Left lung (tissue), 10 donors: ENCODE measurements around the gene MCHR1. TPM values are rescaled to one million over a fixed set of nuclear protein-coding genes. Genes with fewer than 3 reads are reported as not detected.

Experiments
- ATAC-seq: fragments of 200-7000 bp; cut with Tn5 transposase; one replicate; pipeline ENCODE4 v1.9.1; 2020; ENCODE audit warnings: moderate library complexity
- DNase-seq, 4 donors: peaks; one replicate each; pipeline ENCODE4 v3.0.0-alpha.2; 2013 to 2020
- H3K27ac ChIP-seq, 2 donors: fragments of 200-600 bp; sonication (generic) in 1 of 2; one replicate each; pipeline versions ENCODE4 v1.5.0 to v1.8.0; 2020 to 2021
- H3K27me3 ChIP-seq, 2 donors: fragments of 200-600 bp; sonication (generic) in 1 of 2; one replicate each; pipeline versions ENCODE4 v1.5.0 to v1.8.0; 2020 to 2021
- H3K36me3 ChIP-seq, 2 donors: fragments of 200-600 bp; sonication (generic) in 1 of 2; one replicate each; pipeline versions ENCODE4 v1.5.0 to v1.8.0; 2020 to 2021
- H3K4me1 ChIP-seq, 2 donors: fragments of 200-600 bp; one replicate each; pipeline ENCODE4 v1.8.0; 2021
- H3K4me3 ChIP-seq, 2 donors: fragments of 200-600 bp; sonication (generic) in 1 of 2; one replicate each; pipeline versions ENCODE4 v1.5.0 to v1.8.0; 2020 to 2021; ENCODE audit warnings: mild to moderate bottlenecking in 1 of 2
- H3K9me3 ChIP-seq, 2 donors: fragments of 200-600 bp; sonication (generic) in 1 of 2; one replicate each; pipeline versions ENCODE4 v1.5.0 to v1.8.0; 2020 to 2021
- intact Hi-C, 2 donors: fragments of 100-400 bp; cut with DNase I; formaldehyde crosslinking; loops; one replicate each; pipeline versions ENCODE4 v1.11.2 to v1.14.2; 2022
- polyA plus RNA-seq, 6 donors: library from polyadenylated mRNA; unstranded; fragments of 120-200 nt; gene quantifications; one replicate each; pipeline ENCODE4 v1.2.1, GENCODE V29; 2013; ENCODE audit not compliant: insufficient read length in 6 of 6
- total RNA-seq, 2 donors: library from RNA; stranded (reverse); fragmentation: NEBNext Ultra II Directional; extraction: Animal tissue kit (Norgen Biotek cat#: 25700); gene quantifications; one replicate each; pipeline ENCODE4 v1.2.1, GENCODE V29; 2021
- TF ChIP-seq, protein P1 (sequence below), 2 donors: fragments of 200-600 bp; sonication (generic) in 1 of 2; IDR thresholded peaks; one replicate each; pipeline versions ENCODE4 v1.5.0 to v1.8.0; 2021; ENCODE audit warnings: antibody characterized with exemption in 2 of 2
- donor health status: DM: no; HTN: yes; CAD: no.
- donor health status: DM: no; HTN: no; CAD: no.

MCHR1 gene
- total and polyA plus RNA-seq, 8 donors: 0.12 to 0.42 (median 0.24) TPM; not detected in 2

DNA sequence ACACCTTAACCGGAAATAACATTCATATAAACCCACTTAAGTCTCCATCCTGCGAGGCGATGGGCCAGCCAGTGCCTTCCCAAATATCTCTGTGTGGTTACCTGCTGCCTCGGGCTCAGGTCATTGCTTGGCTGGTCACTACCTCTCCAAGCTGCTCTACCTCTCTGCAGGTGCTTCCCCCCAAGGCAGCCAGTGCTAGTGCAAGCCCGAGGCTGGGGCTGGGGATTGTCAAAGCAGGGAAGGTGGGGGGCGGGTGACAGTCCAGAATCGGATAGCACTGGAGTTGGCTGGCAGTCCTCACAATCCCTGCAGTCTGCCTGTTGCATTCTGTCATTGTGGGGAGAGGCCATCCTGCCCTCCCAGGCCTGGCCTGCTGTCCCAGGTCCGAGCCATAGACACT lies 11.1 kb downstream of the MCHR1 start:
- H3K27ac ChIP-seq: no peak overlapping the region
- DNase-seq (no peak), ATAC-seq (no peak)
- no peaks in the 10 kb centered on the region for H3K4me1 ChIP-seq
- no peaks in the 10 kb centered on the region for H3K36me3 ChIP-seq
- H3K27me3 ChIP-seq: no peaks in the 10 kb centered on the region
- TF ChIP-seq, protein P1, sequence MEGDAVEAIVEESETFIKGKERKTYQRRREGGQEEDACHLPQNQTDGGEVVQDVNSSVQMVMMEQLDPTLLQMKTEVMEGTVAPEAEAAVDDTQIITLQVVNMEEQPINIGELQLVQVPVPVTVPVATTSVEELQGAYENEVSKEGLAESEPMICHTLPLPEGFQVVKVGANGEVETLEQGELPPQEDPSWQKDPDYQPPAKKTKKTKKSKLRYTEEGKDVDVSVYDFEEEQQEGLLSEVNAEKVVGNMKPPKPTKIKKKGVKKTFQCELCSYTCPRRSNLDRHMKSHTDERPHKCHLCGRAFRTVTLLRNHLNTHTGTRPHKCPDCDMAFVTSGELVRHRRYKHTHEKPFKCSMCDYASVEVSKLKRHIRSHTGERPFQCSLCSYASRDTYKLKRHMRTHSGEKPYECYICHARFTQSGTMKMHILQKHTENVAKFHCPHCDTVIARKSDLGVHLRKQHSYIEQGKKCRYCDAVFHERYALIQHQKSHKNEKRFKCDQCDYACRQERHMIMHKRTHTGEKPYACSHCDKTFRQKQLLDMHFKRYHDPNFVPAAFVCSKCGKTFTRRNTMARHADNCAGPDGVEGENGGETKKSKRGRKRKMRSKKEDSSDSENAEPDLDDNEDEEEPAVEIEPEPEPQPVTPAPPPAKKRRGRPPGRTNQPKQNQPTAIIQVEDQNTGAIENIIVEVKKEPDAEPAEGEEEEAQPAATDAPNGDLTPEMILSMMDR (IDR thresholded peaks at IDR 0.05): no peak
- no peaks in the 10 kb centered on the region for H3K9me3 ChIP-seq
- H3K4me3 ChIP-seq: no peak overlapping the region
- intact Hi-C loops: no loop called here

DNA sequence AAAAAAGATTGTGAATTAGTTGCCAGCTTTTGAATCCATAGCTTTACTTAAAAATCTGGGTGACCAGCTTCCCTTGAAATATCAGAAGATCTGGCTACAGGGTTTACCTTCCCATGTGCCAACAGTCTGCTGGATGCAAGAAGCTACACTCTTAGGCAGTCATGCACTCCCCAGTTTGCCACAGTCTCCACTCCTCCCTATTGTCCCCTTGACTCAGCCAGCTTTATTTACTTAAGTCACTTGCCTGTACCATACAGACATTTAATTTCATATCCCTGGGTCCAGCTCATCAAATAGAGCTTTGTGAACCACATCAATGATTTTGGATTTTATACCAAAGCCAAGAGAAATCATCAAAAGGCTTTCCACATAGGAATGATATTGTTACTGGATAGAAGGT lies 12.2 kb downstream of the MCHR1 start:
- intact Hi-C loops: no loop called here
- DNase-seq (no peak), ATAC-seq (no peak)
- H3K4me3 ChIP-seq: no peak overlapping the region
- TF ChIP-seq, protein P1 (IDR thresholded peaks at IDR 0.05): no peak
- no peaks in the 10 kb centered on the region for H3K36me3 ChIP-seq
- H3K9me3 ChIP-seq: no peaks in the 10 kb centered on the region
- no peak overlapping the region for H3K27ac ChIP-seq
- H3K27me3 ChIP-seq: no peaks in the 10 kb centered on the region
- H3K4me1 ChIP-seq: no peaks in the 10 kb centered on the region

DNA sequence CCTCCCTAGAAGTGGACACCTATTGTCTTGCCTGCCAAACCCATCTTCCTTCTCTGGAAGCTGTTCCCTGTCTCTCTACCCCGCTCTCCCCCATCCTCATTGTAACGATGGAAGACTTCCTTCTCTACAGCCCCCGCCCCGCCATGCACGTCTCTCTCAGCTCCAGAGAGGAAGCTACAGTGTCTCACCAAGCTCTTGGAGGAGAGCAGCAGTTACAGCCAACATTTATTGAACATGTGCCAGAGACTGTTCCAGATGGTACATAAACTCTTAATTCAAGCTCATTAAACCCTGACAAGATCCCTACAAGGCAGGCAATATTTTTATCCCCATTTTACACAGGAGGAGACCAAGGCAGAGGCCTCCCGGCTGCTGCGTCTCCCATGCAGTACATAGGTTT lies 15.1 kb downstream of the MCHR1 start:
- Histone ChIP-seq H3K9me3 (no peaks in the 10 kb centered on the region), H3K4me3 (no peak overlapping the region)
- intact Hi-C loops: no loop called here

DNA sequence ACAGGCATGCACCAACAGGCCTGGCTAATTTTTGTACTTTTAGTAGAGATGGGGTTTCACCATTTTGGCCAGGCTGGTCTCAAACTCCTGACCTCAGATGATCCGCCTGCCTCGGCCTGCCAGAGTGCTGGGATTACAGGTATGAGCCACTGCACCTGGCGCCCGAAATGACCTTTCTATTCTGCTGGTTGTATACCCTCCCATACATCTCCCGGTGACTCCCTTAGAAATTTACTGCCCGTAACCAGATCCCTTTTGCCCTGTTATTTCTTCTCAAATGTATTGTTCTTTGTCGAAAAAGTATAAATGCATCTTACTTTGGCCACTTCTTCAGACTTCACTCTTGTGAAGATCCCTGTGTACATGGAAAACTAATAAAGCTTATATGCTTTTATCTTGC lies 22.0 kb downstream of the MCHR1 start:
- H3K27ac ChIP-seq: no peak overlapping the region
- DNase-seq (no peak), ATAC-seq (no peak)
- intact Hi-C loops: no loop called here
- H3K9me3 ChIP-seq: no peaks in the 10 kb centered on the region
- no peak overlapping the region for H3K4me3 ChIP-seq
- H3K36me3 ChIP-seq: no peaks in the 10 kb centered on the region
- no peaks in the 10 kb centered on the region for H3K4me1 ChIP-seq
- TF ChIP-seq, protein P1 (IDR thresholded peaks at IDR 0.05): no peak
- H3K27me3 ChIP-seq: no peaks in the 10 kb centered on the region

More for the DNA sequence above, 15.1 kb downstream of the MCHR1 start:
- no peak for ATAC-seq
- TF ChIP-seq, protein P1 (IDR thresholded peaks at IDR 0.05): no peak
- Histone ChIP-seq H3K27ac (no peak overlapping the region), H3K27me3 (no peaks in the 10 kb centered on the region), H3K36me3 (no peaks in the 10 kb centered on the region), H3K4me1 (no peaks in the 10 kb centered on the region)
- DNase-seq: peak in 2 of 4 donors; percentile 49 to 67

DNA sequence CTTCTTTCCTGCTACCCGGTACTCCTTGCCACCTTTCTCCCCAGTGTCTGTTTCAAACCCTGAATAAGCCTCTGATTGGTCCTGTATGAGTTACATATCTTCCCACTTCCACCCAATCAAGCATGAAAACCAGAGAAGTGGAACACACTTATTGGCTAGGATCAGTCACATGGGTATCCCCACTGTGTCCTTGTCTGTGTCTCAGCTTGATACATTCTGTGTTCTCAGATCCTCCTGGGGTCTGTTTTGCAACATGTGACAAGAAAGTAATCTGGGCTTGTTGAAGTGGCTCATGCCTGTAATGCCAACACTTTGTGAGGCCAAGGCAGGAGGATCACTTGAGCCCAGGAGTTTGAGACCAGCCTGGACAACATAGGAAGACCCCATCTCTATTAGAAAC lies 23.9 kb downstream of the MCHR1 start:
- TF ChIP-seq, protein P1 (IDR thresholded peaks at IDR 0.05): no peak
- no peaks in the 10 kb centered on the region for H3K9me3 ChIP-seq
- H3K4me3 ChIP-seq: no peak overlapping the region
- H3K4me1 ChIP-seq: no peaks in the 10 kb centered on the region
- ATAC-seq (no peak), DNase-seq (no peak)
- no peaks in the 10 kb centered on the region for H3K36me3 ChIP-seq
- H3K27me3 ChIP-seq: no peaks in the 10 kb centered on the region
- no peak overlapping the region for H3K27ac ChIP-seq
- intact Hi-C loops: no loop called here
